ENCODE data around the gene DDX41.

GRCh38 chr5:177468685-177469628 is 47.8 kb downstream of the DDX41 start:
- TF ChIP-seq CTCF (IDR thresholded peaks at IDR 0.05) (no peak), EZH2 (IDR thresholded peaks at IDR 0.05; ENCODE audit: borderline replicate concordance, insufficient read depth, low read depth, low read length, poor library complexity, severe bottlenecking) (no peak)

Data from B cell (primary cell).